HepG2 (cell line): ENCODE data around the gene ZNHIT1. TPM values are rescaled to one million over a fixed set of nuclear protein-coding genes. Genes with fewer than 3 reads are reported as not detected.

Experiments used
- BRCA1 ChIP-seq: sonication (generic); formaldehyde crosslinking; IDR thresholded peaks from 2 replicates; pipeline ENCODE4 v1.4.0; 2020; ENCODE audit warnings: missing genetic modification reagents
- CC2D1A ChIP-seq: sonication (generic); formaldehyde crosslinking; IDR thresholded peaks from 2 replicates; pipeline ENCODE4 v1.8.1; 2023; ENCODE audit warnings: mild to moderate bottlenecking, missing genetic modification reagents
- ERF ChIP-seq: IDR thresholded peaks from 2 replicates; pipeline ENCODE4 v1.6.1; 2018; ENCODE audit warnings: missing biosample characterization, missing genetic modification reagents
- ESRRA ChIP-seq: sonication (generic); formaldehyde crosslinking; IDR thresholded peaks from 2 replicates; pipeline ENCODE4 v1.5.1; 2020; ENCODE audit warnings: mild to moderate bottlenecking, low read depth, missing genetic modification reagents
- FLYWCH1 ChIP-seq: sonication (generic); formaldehyde crosslinking; IDR thresholded peaks from 2 replicates; pipeline ENCODE4 v1.8.1; 2023; ENCODE audit warnings: mild to moderate bottlenecking, missing genetic modification reagents
- GFI1 ChIP-seq: sonication (generic); formaldehyde crosslinking; IDR thresholded peaks from 2 replicates; pipeline ENCODE4 v1.5.0; 2020; ENCODE audit warnings: missing genetic modification reagents, mild to moderate bottlenecking, borderline replicate concordance
- GPN1 ChIP-seq: sonication (generic); formaldehyde crosslinking; IDR thresholded peaks from 2 replicates; pipeline ENCODE4 v1.5.1; 2020; ENCODE audit warnings: missing genetic modification reagents, borderline replicate concordance
- HNRNPK ChIP-seq: fragments of 200-400 bp; formaldehyde crosslinking; IDR thresholded peaks from 2 replicates; pipeline ENCODE4 v1.6.1; 2018; ENCODE audit warnings: low read length, low read depth, moderate library complexity, mild to moderate bottlenecking; ENCODE audit not compliant: poor library complexity, severe bottlenecking
- IRX3 ChIP-seq: sonication (generic); formaldehyde crosslinking; IDR thresholded peaks from 2 replicates; pipeline ENCODE4 v1.8.1; 2023; ENCODE audit warnings: mild to moderate bottlenecking, low read depth, missing genetic modification reagents, borderline replicate concordance
- PITX1 ChIP-seq: sonication (generic); formaldehyde crosslinking; IDR thresholded peaks from 2 replicates; pipeline ENCODE4 v1.5.1; 2020; ENCODE audit warnings: mild to moderate bottlenecking, missing genetic modification reagents
- SMAD9 ChIP-seq: sonication (generic); formaldehyde crosslinking; IDR thresholded peaks from 2 replicates; pipeline ENCODE4 v1.5.1; 2020; ENCODE audit warnings: mild to moderate bottlenecking, missing genetic modification reagents
- SP4 ChIP-seq: sonication (generic); formaldehyde crosslinking; IDR thresholded peaks from 2 replicates; pipeline ENCODE4 v1.8.1; 2023; ENCODE audit warnings: mild to moderate bottlenecking, missing genetic modification reagents
- ZFAT ChIP-seq: sonication (generic); formaldehyde crosslinking; conservative IDR thresholded peaks from 2 replicates; pipeline ENCODE4 v1.8.1; 2023; ENCODE audit warnings: missing genetic modification reagents, inconsistent platforms
- ZFP37 ChIP-seq: sonication (generic); formaldehyde crosslinking; IDR thresholded peaks from 2 replicates; pipeline ENCODE4 v1.4.0; 2020; ENCODE audit warnings: missing genetic modification reagents, borderline replicate concordance
- ZMAT3 ChIP-seq: sonication (generic); formaldehyde crosslinking; conservative IDR thresholded peaks from 2 replicates; pipeline ENCODE4 v1.7.0; 2021; ENCODE audit warnings: missing genetic modification reagents
- ZNF10 ChIP-seq: sonication (generic); formaldehyde crosslinking; IDR thresholded peaks from 2 replicates; pipeline ENCODE4 v1.4.0; 2020; ENCODE audit warnings: mild to moderate bottlenecking, low read depth, missing genetic modification reagents, borderline replicate concordance
- ZNF605 ChIP-seq: sonication (generic); formaldehyde crosslinking; IDR thresholded peaks from 2 replicates; pipeline ENCODE4 v1.8.0; 2022; ENCODE audit warnings: mild to moderate bottlenecking, missing genetic modification reagents
- ZNF746 ChIP-seq: sonication (generic); formaldehyde crosslinking; IDR thresholded peaks from 2 replicates; pipeline ENCODE4 v1.8.0; 2022; ENCODE audit warnings: mild to moderate bottlenecking, missing genetic modification reagents
- polyA plus RNA-seq, 8 experiments: library from polyadenylated mRNA; depleted of rRNA in 3 of 8; stranded (reverse) in 7 of 8; unstranded in 1 of 8; fragments of >200 nt; fragmentation: Illumina TruSeq in 4 of 8; extraction: Trizol in 4 of 8; gene quantifications; 2 replicates each; pipeline versions ENCODE4 v1.2.1 to v1.2.3, GENCODE V29; 2011 to 2016; ENCODE audit warnings: low read depth in 4 of 8, missing spikeins in 1 of 8, mixed read lengths in 1 of 8; ENCODE audit not compliant: insufficient read depth in 1 of 8
- total RNA-seq, 5 experiments: library from RNA; depleted of rRNA; stranded (reverse); fragments of >200 nt; fragmentation: Illumina TruSeq; extraction: Trizol; gene quantifications; 2 replicates each; pipeline ENCODE4 v1.2.3, GENCODE V29; 2016; ENCODE audit warnings: low read depth in 1 of 5
- TF ChIP-seq, protein P1 (sequence below): sonication (generic); formaldehyde crosslinking; IDR thresholded peaks from 2 replicates; pipeline ENCODE4 v1.4.0; 2020; ENCODE audit warnings: missing genetic modification reagents
- TF ChIP-seq, protein P2 (sequence below): IDR thresholded peaks from 2 replicates; pipeline ENCODE4 v1.6.1; 2016; ENCODE audit warnings: mild to moderate bottlenecking
- TF ChIP-seq, protein P3 (sequence below): sonication (generic); formaldehyde crosslinking; IDR thresholded peaks from 2 replicates; pipeline ENCODE4 v1.5.0; 2020; ENCODE audit warnings: missing genetic modification reagents

The ZNHIT1 gene
- total and polyA plus RNA-seq, 2 of the 13 experiments (the other 11 are each of a cell fraction or from before 2014, with no cell fraction given), result 32.5 to 64.5 TPM

DNA sequence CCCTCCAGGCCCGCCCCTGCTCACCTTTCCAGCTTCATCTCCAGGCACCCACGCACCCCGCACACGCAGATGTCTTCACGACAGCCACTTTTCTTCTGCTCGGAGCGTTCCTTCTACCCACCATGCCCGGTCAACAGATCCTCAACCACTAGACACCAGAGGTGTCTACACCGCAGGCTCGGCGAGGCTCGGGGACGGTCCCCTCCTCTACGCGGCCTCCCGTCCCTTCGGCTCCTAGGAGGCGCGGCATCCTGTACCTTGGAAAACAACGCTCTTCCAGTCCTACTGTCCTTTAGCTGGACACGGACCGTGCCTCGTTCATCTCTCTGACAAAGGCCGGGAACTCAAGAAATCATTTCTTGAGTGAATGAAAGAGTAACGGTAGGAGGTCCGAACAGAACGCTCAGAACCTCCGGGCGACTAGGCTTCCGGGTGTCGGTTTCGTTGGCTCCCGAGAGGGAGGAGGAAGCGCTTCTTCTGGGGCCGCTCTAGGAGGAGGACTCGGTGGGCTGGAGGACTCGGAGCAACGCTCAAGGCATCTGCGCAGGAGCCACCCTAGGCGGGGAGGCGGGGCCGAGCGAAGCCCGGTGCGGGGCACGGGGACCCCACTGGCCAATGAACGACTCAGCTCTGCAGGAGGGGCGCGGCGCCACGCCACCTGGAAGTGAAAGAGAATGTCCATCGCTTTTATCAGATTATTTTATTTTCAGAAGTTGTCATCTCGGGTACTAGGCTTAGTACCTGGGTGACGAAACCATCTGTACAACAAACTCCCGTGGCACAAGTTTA, 34.1 kb downstream of the ZNHIT1 start (continued):
- TF ChIP-seq SMAD9, result 0 out of 2 replicates have a peak, but pooled peaks have one; percentile 42
- peak; percentile 38; the same call in 1 of the 2 replicates for TF ChIP-seq ZNF605 (CRISPR knock-in tag)
- TF ChIP-seq ZMAT3 (CRISPR knock-in tag), result no peak
- TF ChIP-seq IRX3 (CRISPR knock-in tag), result no peak
- TF ChIP-seq GPN1 (CRISPR knock-in tag), result no peak
- TF ChIP-seq BRCA1 (CRISPR knock-in tag), result no peak
- TF ChIP-seq FLYWCH1 (CRISPR knock-in tag), result no peak
- TF ChIP-seq, protein P1, sequence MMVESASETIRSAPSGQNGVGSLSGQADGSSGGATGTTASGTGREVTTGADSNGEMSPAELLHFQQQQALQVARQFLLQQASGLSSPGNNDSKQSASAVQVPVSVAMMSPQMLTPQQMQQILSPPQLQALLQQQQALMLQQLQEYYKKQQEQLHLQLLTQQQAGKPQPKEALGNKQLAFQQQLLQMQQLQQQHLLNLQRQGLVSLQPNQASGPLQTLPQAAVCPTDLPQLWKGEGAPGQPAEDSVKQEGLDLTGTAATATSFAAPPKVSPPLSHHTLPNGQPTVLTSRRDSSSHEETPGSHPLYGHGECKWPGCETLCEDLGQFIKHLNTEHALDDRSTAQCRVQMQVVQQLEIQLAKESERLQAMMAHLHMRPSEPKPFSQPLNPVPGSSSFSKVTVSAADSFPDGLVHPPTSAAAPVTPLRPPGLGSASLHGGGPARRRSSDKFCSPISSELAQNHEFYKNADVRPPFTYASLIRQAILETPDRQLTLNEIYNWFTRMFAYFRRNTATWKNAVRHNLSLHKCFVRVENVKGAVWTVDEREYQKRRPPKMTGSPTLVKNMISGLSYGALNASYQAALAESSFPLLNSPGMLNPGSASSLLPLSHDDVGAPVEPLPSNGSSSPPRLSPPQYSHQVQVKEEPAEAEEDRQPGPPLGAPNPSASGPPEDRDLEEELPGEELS, result no peak
- TF ChIP-seq GFI1 (CRISPR knock-in tag), result no peak; the same call in 1 of the 2 replicates
- peak; percentile 48 for TF ChIP-seq SP4
- TF ChIP-seq CC2D1A (CRISPR knock-in tag), result no peak
- TF ChIP-seq ZFP37 (CRISPR knock-in tag), result no peak
- TF ChIP-seq, protein P2, sequence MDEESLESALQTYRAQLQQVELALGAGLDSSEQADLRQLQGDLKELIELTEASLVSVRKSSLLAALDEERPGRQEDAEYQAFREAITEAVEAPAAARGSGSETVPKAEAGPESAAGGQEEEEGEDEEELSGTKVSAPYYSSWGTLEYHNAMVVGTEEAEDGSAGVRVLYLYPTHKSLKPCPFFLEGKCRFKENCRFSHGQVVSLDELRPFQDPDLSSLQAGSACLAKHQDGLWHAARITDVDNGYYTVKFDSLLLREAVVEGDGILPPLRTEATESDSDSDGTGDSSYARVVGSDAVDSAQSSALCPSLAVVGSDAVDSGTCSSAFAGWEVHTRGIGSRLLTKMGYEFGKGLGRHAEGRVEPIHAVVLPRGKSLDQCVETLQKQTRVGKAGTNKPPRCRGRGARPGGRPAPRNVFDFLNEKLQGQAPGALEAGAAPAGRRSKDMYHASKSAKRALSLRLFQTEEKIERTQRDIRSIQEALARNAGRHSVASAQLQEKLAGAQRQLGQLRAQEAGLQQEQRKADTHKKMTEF, result peak; percentile 75
- no peak for TF ChIP-seq ZNF746 (CRISPR knock-in tag)
- TF ChIP-seq, protein P3, sequence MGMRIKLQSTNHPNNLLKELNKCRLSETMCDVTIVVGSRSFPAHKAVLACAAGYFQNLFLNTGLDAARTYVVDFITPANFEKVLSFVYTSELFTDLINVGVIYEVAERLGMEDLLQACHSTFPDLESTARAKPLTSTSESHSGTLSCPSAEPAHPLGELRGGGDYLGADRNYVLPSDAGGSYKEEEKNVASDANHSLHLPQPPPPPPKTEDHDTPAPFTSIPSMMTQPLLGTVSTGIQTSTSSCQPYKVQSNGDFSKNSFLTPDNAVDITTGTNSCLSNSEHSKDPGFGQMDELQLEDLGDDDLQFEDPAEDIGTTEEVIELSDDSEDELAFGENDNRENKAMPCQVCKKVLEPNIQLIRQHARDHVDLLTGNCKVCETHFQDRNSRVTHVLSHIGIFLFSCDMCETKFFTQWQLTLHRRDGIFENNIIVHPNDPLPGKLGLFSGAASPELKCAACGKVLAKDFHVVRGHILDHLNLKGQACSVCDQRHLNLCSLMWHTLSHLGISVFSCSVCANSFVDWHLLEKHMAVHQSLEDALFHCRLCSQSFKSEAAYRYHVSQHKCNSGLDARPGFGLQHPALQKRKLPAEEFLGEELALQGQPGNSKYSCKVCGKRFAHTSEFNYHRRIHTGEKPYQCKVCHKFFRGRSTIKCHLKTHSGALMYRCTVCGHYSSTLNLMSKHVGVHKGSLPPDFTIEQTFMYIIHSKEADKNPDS (CRISPR knock-in tag), result no peak
- no peak for TF ChIP-seq HNRNPK
- TF ChIP-seq PITX1, result peak; percentile 31; the same call in 1 of the 2 replicates
- peak; percentile 53; the same call in 1 of the 2 replicates for TF ChIP-seq ERF (CRISPR knock-in tag)
- no peak for TF ChIP-seq ZFAT (CRISPR knock-in tag)
- TF ChIP-seq ESRRA (CRISPR knock-in tag), result no peak; the same call in 1 of the 2 replicates
- no peak for TF ChIP-seq ZNF10 (CRISPR knock-in tag)
